ENCODE results near the gene PTPRJ. TPM values are rescaled to one million over a fixed set of nuclear protein-coding genes. Genes with fewer than 3 reads are reported as not detected.

PTPRJ gene
- total and polyA plus RNA-seq, 9 of the 15 experiments (the other 6 are each of a cell fraction or from before 2014, with no cell fraction given): 0.56 to 10.7 (median 4.8) TPM

- no peaks in the 10 kb centered on the region for H3K79me2 ChIP-seq (ENCODE audit: control insufficient read depth, insufficient read depth, low read length)
- no peak overlapping the region for H2AFZ ChIP-seq (ENCODE audit: low read depth, low read length)
- DNase-seq (ENCODE audit: extremely low read depth in 1 of 4, low spot score in 3 of 4) (no peak), ATAC-seq (no peak), FAIRE-seq (no peak)
- H4K20me1 ChIP-seq (replicated peaks; ENCODE audit: control insufficient read depth, insufficient read depth, low read length): no peaks in the 10 kb centered on the region; the same call in 1 of the 2 replicates
- no peak overlapping the region for H3K9ac ChIP-seq (ENCODE audit: insufficient read depth in 1 of 2, low read depth in 2 of 2, low read length in 2 of 2)
- H3K4me1 ChIP-seq (replicated peaks in 1 of 2; ENCODE audit: control insufficient read depth in 2 of 2, insufficient read depth in 2 of 2, low read length in 2 of 2): no peaks in the 10 kb centered on the region; a peak in 1 of 5 replicates
- no peaks in the 10 kb centered on the region for H3K9me1 ChIP-seq (ENCODE audit: control insufficient read depth, insufficient read depth, low read length)
- intact Hi-C loops (cut with micrococcal nuclease): no loop called here
- no peak overlapping the region for H3K27ac ChIP-seq (ENCODE audit: extremely low read depth, low read depth, low read length)
- in situ Hi-C loops (cut with MboI): no loop called here
- BruUV-seq (replicated peaks): no TSS peak
- H3K36me3 ChIP-seq (ENCODE audit: control insufficient read depth, insufficient read depth, low read length): no peaks in the 10 kb centered on the region; the same call in 2 of the 3 replicates
- WGBS (ENCODE audit: insufficient coverage, low coverage, missing lambda C conversion rate): 46% methylated on average over 18 of the region's 19 CpGs
- ChIA-PET POLR2A (interaction anchor here (0.8 to 2.0 kb wide), 4 partner anchors 12 to 137 kb away, joined by 3 to 8 read pairs (median 4); no protein-coding TSS in a partner anchor), CTCF (ENCODE audit: low intra/inter-chr PET ratio) (interaction anchor here (0.7 kb wide), 1 partner anchor 9 kb away, joined by 3 read pairs; no protein-coding TSS in a partner anchor)
- H3K4me2 ChIP-seq (ENCODE audit: insufficient read depth, low read length): no peak overlapping the region
- H3K4me3 ChIP-seq: no peak overlapping the region
- no peaks in the 10 kb centered on the region for H3K27me3 ChIP-seq (ENCODE audit: control insufficient read depth in 2 of 2, insufficient read depth in 2 of 2, low read length in 2 of 2)
- H3K9me3 ChIP-seq (replicated peaks; ENCODE audit: control insufficient read depth, insufficient read depth, low read depth, low read length): no peaks in the 10 kb centered on the region
- TF ChIP-seq NFXL1 (CRISPR knock-in tag; IDR thresholded peaks at IDR 0.05): no peak
- TF ChIP-seq ZBTB40 (IDR thresholded peaks at IDR 0.05): no peak
- TF ChIP-seq ZBTB40 (CRISPR knock-in tag; IDR thresholded peaks at IDR 0.05): no peak
- TF ChIP-seq JUNB (CRISPR knock-in tag; conservative IDR thresholded peaks at IDR 0.05): no peak
- no peak for TF ChIP-seq ZBTB33 (CRISPR knock-in tag; IDR thresholded peaks at IDR 0.05)
- no peak for TF ChIP-seq ZBTB17 (CRISPR knock-in tag; IDR thresholded peaks at IDR 0.05)
Measured at GRCh38 chr11:48081151-48082010, 101.0 kb downstream of the PTPRJ start.

Measured in K562 (cell line).